Ovary (tissue), 3 donors: ENCODE data around the gene ABCA1.

Experiments
- POLR2A ChIP-seq: fragments of 450-650 bp; IDR thresholded peaks from one replicate; pipeline ENCODE4 v1.6.1; 2017; ENCODE audit warnings: antibody characterized with exemption, mild to moderate bottlenecking, moderate library complexity
- TF ChIP-seq, protein P1 (sequence below), 3 donors: fragments of 450-650 bp in 2 of 3; fragments of 200-600 bp in 1 of 3; IDR thresholded peaks; one replicate each; pipeline versions ENCODE4 v1.5.1 to v1.8.0; 2016 to 2022; ENCODE audit warnings: antibody characterized with exemption in 3 of 3, mild to moderate bottlenecking in 1 of 3
- donor health status: DM: no; HTN: no; CAD: no.

DNA sequence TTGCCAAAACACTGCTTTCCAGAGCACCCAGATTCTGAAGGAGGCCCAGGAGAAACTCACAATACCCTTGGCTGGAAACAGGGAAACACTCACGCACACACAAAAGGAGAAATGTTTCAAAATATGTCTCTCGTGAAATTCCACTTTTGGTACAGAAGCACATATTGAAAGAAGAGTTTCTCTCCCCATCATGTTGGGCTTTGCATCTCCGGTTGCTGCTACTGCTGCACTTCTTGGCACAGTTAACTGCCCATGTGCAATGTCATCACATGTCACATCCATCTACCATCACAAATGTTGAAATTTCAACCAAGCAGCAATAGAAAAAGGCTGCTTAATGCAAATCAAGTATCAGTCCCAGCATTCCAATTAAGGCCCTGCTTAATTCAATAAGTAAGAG lies 72.1 kb downstream of the ABCA1 start:
- no peak for TF ChIP-seq POLR2A
- TF ChIP-seq, protein P1, sequence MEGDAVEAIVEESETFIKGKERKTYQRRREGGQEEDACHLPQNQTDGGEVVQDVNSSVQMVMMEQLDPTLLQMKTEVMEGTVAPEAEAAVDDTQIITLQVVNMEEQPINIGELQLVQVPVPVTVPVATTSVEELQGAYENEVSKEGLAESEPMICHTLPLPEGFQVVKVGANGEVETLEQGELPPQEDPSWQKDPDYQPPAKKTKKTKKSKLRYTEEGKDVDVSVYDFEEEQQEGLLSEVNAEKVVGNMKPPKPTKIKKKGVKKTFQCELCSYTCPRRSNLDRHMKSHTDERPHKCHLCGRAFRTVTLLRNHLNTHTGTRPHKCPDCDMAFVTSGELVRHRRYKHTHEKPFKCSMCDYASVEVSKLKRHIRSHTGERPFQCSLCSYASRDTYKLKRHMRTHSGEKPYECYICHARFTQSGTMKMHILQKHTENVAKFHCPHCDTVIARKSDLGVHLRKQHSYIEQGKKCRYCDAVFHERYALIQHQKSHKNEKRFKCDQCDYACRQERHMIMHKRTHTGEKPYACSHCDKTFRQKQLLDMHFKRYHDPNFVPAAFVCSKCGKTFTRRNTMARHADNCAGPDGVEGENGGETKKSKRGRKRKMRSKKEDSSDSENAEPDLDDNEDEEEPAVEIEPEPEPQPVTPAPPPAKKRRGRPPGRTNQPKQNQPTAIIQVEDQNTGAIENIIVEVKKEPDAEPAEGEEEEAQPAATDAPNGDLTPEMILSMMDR (IDR thresholded peaks at IDR 0.05), result no peak
